KG1 (cell line): ENCODE results near the gene PLEKHG7.

Experiments
- DNase-seq: peaks from one replicate; lab custom pipeline; 2025; lab: John Stamatoyannopoulos, UW

The PLEKHG7 gene

DNA sequence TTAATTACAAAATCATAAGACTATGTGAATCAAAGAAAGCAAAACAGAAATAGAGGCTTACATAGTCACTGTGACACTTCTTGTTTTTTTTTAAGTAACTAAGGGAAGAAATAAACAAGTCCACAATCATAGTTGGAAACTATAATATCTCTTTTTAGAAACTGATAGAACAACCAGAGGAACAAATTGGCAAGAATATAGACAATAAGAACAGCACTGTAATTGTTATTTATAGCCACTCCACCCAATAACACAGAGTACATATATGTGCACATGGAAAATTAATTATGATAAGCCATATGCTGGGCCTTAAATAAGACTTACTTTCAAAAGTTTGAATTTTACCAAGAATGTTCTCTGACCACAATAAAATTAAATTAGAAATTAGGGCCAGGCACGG, 101.1 kb downstream of the PLEKHG7 start:
- DNase-seq = no peak

DNA sequence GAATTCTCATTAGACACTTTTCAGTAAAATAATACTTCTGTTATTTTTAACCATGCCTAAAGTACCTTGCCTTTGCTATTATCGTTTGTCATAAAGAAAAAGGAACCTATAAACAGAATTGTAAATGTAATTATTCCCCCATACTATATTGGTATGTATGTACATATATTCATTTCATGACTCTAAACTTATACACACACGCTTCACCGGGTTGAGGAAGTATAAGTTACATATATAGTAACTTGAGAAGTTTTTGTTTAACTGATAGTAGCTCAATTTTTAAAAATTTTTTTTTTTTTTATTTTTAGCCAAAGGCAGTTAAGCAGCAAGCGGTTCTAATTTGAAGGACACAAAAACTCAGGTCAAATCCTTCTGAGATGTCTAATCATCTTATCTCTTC, 107.6 kb downstream of the PLEKHG7 start:
- no peak for DNase-seq

DNA sequence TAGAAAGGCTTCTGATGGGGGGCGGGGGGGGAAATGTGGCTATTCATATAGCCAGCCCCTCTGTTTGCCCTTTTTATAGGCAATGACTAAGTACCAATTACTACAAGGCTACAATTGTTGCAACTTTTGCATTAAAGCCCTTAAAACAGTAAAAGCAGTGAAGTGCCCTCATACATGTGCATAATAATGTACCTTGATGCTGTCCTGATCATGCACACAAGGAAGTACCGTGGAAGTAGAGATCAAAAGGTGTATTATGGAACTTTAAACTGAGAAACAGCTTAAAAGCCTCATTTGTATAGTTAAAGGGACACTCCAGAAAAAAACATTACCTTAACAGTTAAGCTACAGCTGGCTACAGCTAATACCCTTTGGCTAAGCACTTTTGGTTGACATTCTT, 111.8 kb downstream of the PLEKHG7 start:
- no peak for DNase-seq

DNA sequence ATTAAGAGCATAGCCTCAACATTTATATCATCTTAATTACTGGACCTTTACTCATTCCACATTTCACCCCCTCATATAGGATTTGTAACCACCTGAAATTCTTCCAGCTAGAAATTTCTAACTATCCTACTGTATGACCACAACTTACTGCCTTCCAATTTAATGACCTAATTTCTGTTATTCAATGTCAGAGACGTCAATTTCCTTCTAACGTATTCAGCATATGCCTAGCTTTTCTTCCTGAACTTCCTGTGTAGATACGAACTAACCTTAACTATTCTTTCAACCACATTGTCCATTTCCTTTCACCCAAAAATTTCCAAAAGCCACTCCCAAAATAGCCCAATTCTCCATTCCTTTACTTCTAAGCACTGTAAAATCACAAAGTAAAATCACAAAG, 118.4 kb downstream of the PLEKHG7 start:
- DNase-seq = no peak
